AG09309 (cell line): ENCODE measurements around the gene ITPR2.

ENCODE experiments used
- DNase-seq: peaks from one replicate; pipeline ENCODE4 v3.0.0-alpha.2; 2010; ENCODE audit warnings: low read depth
- H3K4me3 ChIP-seq: 2 replicates; pipeline ENCODE4 v1.5.1; 2011; ENCODE audit warnings: mild to moderate bottlenecking, low read depth, low read length, moderate library complexity; ENCODE audit not compliant: control insufficient read depth
- CTCF ChIP-seq: IDR thresholded peaks from 2 replicates; pipeline ENCODE4 v1.5.1; 2011; ENCODE audit warnings: mild to moderate bottlenecking, low read depth, low read length, inconsistent platforms; ENCODE audit not compliant: insufficient read depth, control insufficient read depth; ENCODE audit errors: missing control alignments

ITPR2 gene

GRCh38 chr12:26697217-26697616, 135.8 kb downstream of the ITPR2 start:
- TF ChIP-seq CTCF: no peak
- no peak for DNase-seq

GRCh38 chr12:26696613-26697092, 136.3 kb downstream of the ITPR2 start:
- no peak for DNase-seq
- no peak for TF ChIP-seq CTCF
- H3K4me3 ChIP-seq: no peak overlapping the region

More at GRCh38 chr12:26697217-26697616, 135.8 kb downstream of the ITPR2 start:
- H3K4me3 ChIP-seq: no peak overlapping the region

- no peak overlapping the region for H3K4me3 ChIP-seq
- no peak for DNase-seq
- TF ChIP-seq CTCF: no peak
Observed at GRCh38 chr12:26696048-26696612, 136.9 kb downstream of the ITPR2 start.

GRCh38 chr12:26694402-26694801, 138.6 kb downstream of the ITPR2 start:
- no peak overlapping the region for H3K4me3 ChIP-seq
- no peak for TF ChIP-seq CTCF
- no peak for DNase-seq

- DNase-seq: no peak
- no peak for TF ChIP-seq CTCF
- no peak overlapping the region for H3K4me3 ChIP-seq
Observed at GRCh38 chr12:26692407-26692806, 140.6 kb downstream of the ITPR2 start.

GRCh38 chr12:26691234-26691970, 141.6 kb downstream of the ITPR2 start:
- DNase-seq: peak; percentile 84
- TF ChIP-seq CTCF: no peak
- no peak overlapping the region for H3K4me3 ChIP-seq
